HTERT RPE-1 (cell line): ENCODE results near the gene TRERF1.

Source experiments
- in situ Hi-C: fragments of 300-500 bp; cut with MboI; formaldehyde crosslinking; loops from 4 replicates; pipeline ENCODE4 v1.14.3; 2020; ENCODE audit warnings: low sequenced_read_pairs

The TRERF1 gene

GRCh38 chr6:42370323-42370985, 81.3 kb downstream of the TRERF1 start:
- in situ Hi-C loops, result no loop called here

GRCh38 chr6:42369568-42369967, 82.2 kb downstream of the TRERF1 start:
- in situ Hi-C loops, result no loop called here

- in situ Hi-C loops, result no loop called here
These were observed 83.5 kb downstream of the TRERF1 start for GRCh38 chr6:42368181-42368580.

GRCh38 chr6:42367353-42368011, 84.2 kb downstream of the TRERF1 start:
- in situ Hi-C loops, result no loop called here

- in situ Hi-C loops, result no loop called here
These were observed 84.8 kb downstream of the TRERF1 start for GRCh38 chr6:42366999-42367352.

GRCh38 chr6:42366011-42366705, 85.6 kb downstream of the TRERF1 start:
- in situ Hi-C loops, result no loop called here

- in situ Hi-C loops, result no loop called here
These were observed 86.7 kb downstream of the TRERF1 start for GRCh38 chr6:42365021-42365420.

- in situ Hi-C loops, result no loop called here
These were observed 87.5 kb downstream of the TRERF1 start for GRCh38 chr6:42363926-42364849.

GRCh38 chr6:42361036-42361435, 90.7 kb downstream of the TRERF1 start:
- in situ Hi-C loops, result no loop called here

- in situ Hi-C loops, result no loop called here
These were observed 92.7 kb downstream of the TRERF1 start for GRCh38 chr6:42359021-42359420.

GRCh38 chr6:42355416-42355815, 96.3 kb downstream of the TRERF1 start:
- in situ Hi-C loops, result no loop called here

- in situ Hi-C loops, result no loop called here
These were observed 97.0 kb downstream of the TRERF1 start for GRCh38 chr6:42354702-42355101.

GRCh38 chr6:42352856-42353564, 98.7 kb downstream of the TRERF1 start:
- in situ Hi-C loops, result no loop called here

GRCh38 chr6:42350911-42351310, 100.8 kb downstream of the TRERF1 start:
- in situ Hi-C loops, result no loop called here

- in situ Hi-C loops, result no loop called here
These were observed 101.8 kb downstream of the TRERF1 start for GRCh38 chr6:42349753-42350511.

- in situ Hi-C loops, result no loop called here
These were observed 104.3 kb downstream of the TRERF1 start for GRCh38 chr6:42347456-42347855.

GRCh38 chr6:42345696-42346416, 105.9 kb downstream of the TRERF1 start:
- in situ Hi-C loops, result no loop called here

GRCh38 chr6:42344756-42345155, 107.0 kb downstream of the TRERF1 start:
- in situ Hi-C loops, result no loop called here
